ENCODE results near the gene OR2K2.

- no peak for TF ChIP-seq POLR2A (IDR thresholded peaks at IDR 0.05)
- TF ChIP-seq CTCF (IDR thresholded peaks at IDR 0.05): no peak
Measured at GRCh38 chr9:111301195-111301594, 28.8 kb downstream of the OR2K2 start.
